T47D (cell line): ENCODE results near the gene SYTL3.
A peak's percentile ranks its signal among the peaks of the same experiment; 100 is the strongest.
"Not testable (repeated sequence)": the region's sequence is repeated elsewhere in the genome, so short reads cannot be mapped to it uniquely, and the experiment has no call there.

ENCODE experiments used
- DNase-seq, 2 experiments: peaks; one replicate each; pipeline versions ENCODE4 v3.0.0 to v3.0.0-alpha.2; 2011 to 2012; ENCODE audit warnings: low read depth in 1 of 2, low spot score in 1 of 2
- JUND ChIP-seq: IDR thresholded peaks from 2 replicates; pipeline ENCODE4 v1.6.1; 2012; ENCODE audit warnings: low read depth
- in situ Hi-C: cut with HindIII; loops from 2 replicates; pipeline ENCODE4 v1.10.0; 2016; ENCODE audit warnings: low sequenced_read_pairs, low pct_unique_long_range_greater_than_20kb

SYTL3 gene

GRCh38 chr6:158648682-158649131 lies 1.1 kb upstream of the SYTL3 start:
- in situ Hi-C loops, result no loop called here
- TF ChIP-seq JUND, result no peak
- DNase-seq, result no peak

- DNase-seq, in situ Hi-C loops: not testable (repeated sequence)
These were observed 2.3 kb downstream of the SYTL3 start for GRCh38 chr6:158651981-158652737.

- DNase-seq, result no peak
- in situ Hi-C loops, result no loop called here
- TF ChIP-seq JUND, result no peak
These were observed 3.9 kb downstream of the SYTL3 start for GRCh38 chr6:158653577-158654354.

GRCh38 chr6:158654498-158654897 lies 4.6 kb downstream of the SYTL3 start:
- no peak for TF ChIP-seq JUND
- in situ Hi-C loops, result no loop called here
- no peak for DNase-seq

GRCh38 chr6:158654960-158655489 lies 5.2 kb downstream of the SYTL3 start:
- in situ Hi-C loops, result no loop called here
- no peak for DNase-seq
- TF ChIP-seq JUND, result no peak

- no peak for TF ChIP-seq JUND
- DNase-seq, result no peak
- in situ Hi-C loops, result no loop called here
These were observed 6.0 kb downstream of the SYTL3 start for GRCh38 chr6:158655569-158656450.

- DNase-seq, in situ Hi-C loops: not testable (repeated sequence)
These were observed 7.1 kb downstream of the SYTL3 start for GRCh38 chr6:158656986-158657385.

GRCh38 chr6:158660333-158660754 lies 10.5 kb downstream of the SYTL3 start:
- DNase-seq, result peak in 1 of 2 experiments; percentile 74
- in situ Hi-C loops, result no loop called here
- TF ChIP-seq JUND, result no peak

GRCh38 chr6:158661156-158661685 lies 11.4 kb downstream of the SYTL3 start:
- in situ Hi-C loops, result no loop called here
- TF ChIP-seq JUND, result no peak
- DNase-seq, result peak in 1 of 2 experiments; percentile 80

GRCh38 chr6:158662607-158662953 lies 12.7 kb downstream of the SYTL3 start:
- DNase-seq, result no peak
- TF ChIP-seq JUND, result no peak
- in situ Hi-C loops, result no loop called here

- in situ Hi-C loops, result no loop called here
- no peak for TF ChIP-seq JUND
- DNase-seq, result peak in 1 of 2 experiments; percentile 40
These were observed 13.2 kb downstream of the SYTL3 start for GRCh38 chr6:158662954-158663624.
